Measurements from ENCODE around the gene TIMM29. TPM values are rescaled to one million over a fixed set of nuclear protein-coding genes. Genes with fewer than 3 reads are reported as not detected.

TIMM29 gene
- polyA plus RNA-seq, 3 donors, result 5.2 to 18.7 (median 14.1) TPM

DNA sequence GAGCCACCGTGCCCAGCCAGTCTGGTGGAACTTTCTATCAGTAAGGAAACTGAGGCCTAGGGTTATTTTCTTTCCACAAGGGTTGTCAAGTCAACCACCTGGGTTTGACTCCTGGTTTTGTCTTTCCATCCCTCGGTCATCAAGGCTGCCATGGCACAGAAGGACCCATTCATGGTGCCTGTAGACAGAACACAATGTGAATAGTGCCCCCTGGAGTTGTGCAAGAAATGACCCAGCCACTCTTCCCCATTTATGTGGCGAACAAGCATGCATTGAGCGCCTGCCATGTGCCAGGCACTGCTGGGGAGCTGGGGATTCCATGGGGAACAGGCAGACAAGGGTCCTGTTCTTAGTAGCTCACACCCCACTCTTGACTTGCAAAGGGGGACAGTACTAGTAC, 36.3 kb downstream of the TIMM29 start:
- WGBS (ENCODE audit: insufficient coverage), result 100% methylated on average over 4 of the region's 4 CpGs
- Mint-ChIP-seq H3K4me1 (peaks cover 31% of the 10 kb centered on the region), H3K27me3 (ENCODE audit: low read depth in 3 of 3) (peaks cover 0 to 2% (median 0%) of the 10 kb centered on the region in 3 donors), H3K27ac (peak overlapping the region in 3 of 7 donors; percentile 32 to 58 (median 46)), H3K9me3 (no peaks in the 10 kb centered on the region), H3K36me3 (peaks cover 2 to 9% of the 10 kb centered on the region in 2 donors), H3K4me3 (no peak overlapping the region)
- no peak for DNase-seq
- H3K4me1 ChIP-seq (ENCODE audit: control insufficient read depth in 1 of 2, insufficient read depth in 2 of 2, low read length in 2 of 2), result peaks cover 14 to 29% of the 10 kb centered on the region in 2 donors
- no peaks in the 10 kb centered on the region for H3K9me3 ChIP-seq (replicated peaks in 1 of 2; ENCODE audit: control insufficient read depth in 1 of 2, insufficient read depth in 1 of 2, low read length in 2 of 2)
- no peak overlapping the region for H2AFZ ChIP-seq (ENCODE audit: insufficient read depth, low read depth, low read length, poor library complexity, severe bottlenecking)
- peaks cover 0 to 6% of the 10 kb centered on the region in 2 donors for H3K36me3 ChIP-seq (replicated peaks in 1 of 2; ENCODE audit: control insufficient read depth in 1 of 2, insufficient read depth in 2 of 2, low read length in 2 of 2)
- H3K4me3 ChIP-seq (replicated peaks in 1 of 3; ENCODE audit: low read depth in 2 of 3, low read length in 3 of 3), result no peak overlapping the region
- TF ChIP-seq, protein P1, sequence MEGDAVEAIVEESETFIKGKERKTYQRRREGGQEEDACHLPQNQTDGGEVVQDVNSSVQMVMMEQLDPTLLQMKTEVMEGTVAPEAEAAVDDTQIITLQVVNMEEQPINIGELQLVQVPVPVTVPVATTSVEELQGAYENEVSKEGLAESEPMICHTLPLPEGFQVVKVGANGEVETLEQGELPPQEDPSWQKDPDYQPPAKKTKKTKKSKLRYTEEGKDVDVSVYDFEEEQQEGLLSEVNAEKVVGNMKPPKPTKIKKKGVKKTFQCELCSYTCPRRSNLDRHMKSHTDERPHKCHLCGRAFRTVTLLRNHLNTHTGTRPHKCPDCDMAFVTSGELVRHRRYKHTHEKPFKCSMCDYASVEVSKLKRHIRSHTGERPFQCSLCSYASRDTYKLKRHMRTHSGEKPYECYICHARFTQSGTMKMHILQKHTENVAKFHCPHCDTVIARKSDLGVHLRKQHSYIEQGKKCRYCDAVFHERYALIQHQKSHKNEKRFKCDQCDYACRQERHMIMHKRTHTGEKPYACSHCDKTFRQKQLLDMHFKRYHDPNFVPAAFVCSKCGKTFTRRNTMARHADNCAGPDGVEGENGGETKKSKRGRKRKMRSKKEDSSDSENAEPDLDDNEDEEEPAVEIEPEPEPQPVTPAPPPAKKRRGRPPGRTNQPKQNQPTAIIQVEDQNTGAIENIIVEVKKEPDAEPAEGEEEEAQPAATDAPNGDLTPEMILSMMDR (IDR thresholded peaks at IDR 0.05), result no peak
- intact Hi-C loops (cut with micrococcal nuclease), result no loop called here
- H3K79me2 ChIP-seq (ENCODE audit: insufficient read depth, low read length), result peaks cover 85% of the 10 kb centered on the region
- peaks cover 76% of the 10 kb centered on the region for H4K20me1 ChIP-seq (ENCODE audit: insufficient read depth, low read length)
- no peaks in the 10 kb centered on the region for H3K27me3 ChIP-seq (ENCODE audit: control insufficient read depth in 2 of 2, insufficient read depth in 2 of 2, low read length in 2 of 2)
- no peak overlapping the region for H3K9ac ChIP-seq (ENCODE audit: insufficient read depth, low read length, poor library complexity, severe bottlenecking)
- no peak overlapping the region for H3K4me2 ChIP-seq (replicated peaks; ENCODE audit: extremely low read depth, low read length, poor library complexity, severe bottlenecking)
- peak overlapping the region in 1 of 2 donors; percentile 45 for H3K27ac ChIP-seq (ENCODE audit: low read depth in 1 of 2, low read length in 2 of 2)

DNA sequence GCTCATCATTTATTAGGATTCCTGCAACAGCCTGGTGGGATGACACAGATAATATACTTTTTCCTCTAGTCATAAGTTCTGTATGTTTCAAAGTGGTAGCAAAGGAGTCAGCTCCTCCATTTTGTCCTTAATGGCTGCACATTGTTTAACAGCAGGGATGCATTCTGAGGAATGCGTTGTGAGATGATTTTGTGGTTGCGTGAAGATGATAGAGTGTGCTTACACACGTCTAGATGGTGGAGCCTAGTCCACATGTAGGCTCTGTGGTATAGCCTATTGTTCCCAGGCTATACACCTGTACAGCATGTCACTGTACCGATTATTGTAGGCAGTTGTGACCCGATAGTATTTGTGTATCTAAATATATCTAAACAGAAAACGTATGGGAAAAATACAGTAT, 36.8 kb downstream of the TIMM29 start:
- Histone ChIP-seq H2AFZ (ENCODE audit: insufficient read depth, low read depth, low read length, poor library complexity, severe bottlenecking) (no peak overlapping the region), H3K4me3 (replicated peaks in 1 of 3; ENCODE audit: low read depth in 2 of 3, low read length in 3 of 3) (no peak overlapping the region), H3K4me1 (ENCODE audit: control insufficient read depth in 1 of 2, insufficient read depth in 2 of 2, low read length in 2 of 2) (peaks cover 11 to 24% of the 10 kb centered on the region in 2 donors), H3K9ac (ENCODE audit: insufficient read depth, low read length, poor library complexity, severe bottlenecking) (no peak overlapping the region), H4K20me1 (ENCODE audit: insufficient read depth, low read length) (peaks cover 81% of the 10 kb centered on the region), H3K27ac (ENCODE audit: low read depth in 1 of 2, low read length in 2 of 2) (peak overlapping the region in 1 of 2 donors; percentile 45), H3K27me3 (ENCODE audit: control insufficient read depth in 2 of 2, insufficient read depth in 2 of 2, low read length in 2 of 2) (no peaks in the 10 kb centered on the region), H3K4me2 (replicated peaks; ENCODE audit: extremely low read depth, low read length, poor library complexity, severe bottlenecking) (no peak overlapping the region), H3K9me3 (replicated peaks in 1 of 2; ENCODE audit: control insufficient read depth in 1 of 2, insufficient read depth in 1 of 2, low read length in 2 of 2) (no peaks in the 10 kb centered on the region), H3K79me2 (ENCODE audit: insufficient read depth, low read length) (peaks cover 90% of the 10 kb centered on the region), H3K36me3 (replicated peaks in 1 of 2; ENCODE audit: control insufficient read depth in 1 of 2, insufficient read depth in 2 of 2, low read length in 2 of 2) (peaks cover 0 to 6% of the 10 kb centered on the region in 2 donors)
- TF ChIP-seq, protein P1 (IDR thresholded peaks at IDR 0.05), result no peak
- intact Hi-C loops (cut with micrococcal nuclease), result no loop called here
- Mint-ChIP-seq H3K4me3 (no peak overlapping the region), H3K9me3 (no peaks in the 10 kb centered on the region), H3K27me3 (ENCODE audit: low read depth in 3 of 3) (peaks cover 0 to 2% (median 0%) of the 10 kb centered on the region in 3 donors), H3K27ac (no peak overlapping the region), H3K36me3 (peaks cover 2 to 9% of the 10 kb centered on the region in 2 donors), H3K4me1 (peaks cover 27% of the 10 kb centered on the region)
- WGBS (ENCODE audit: insufficient coverage), result 100% methylated on average over 3 of the region's 6 CpGs
- no peak for DNase-seq

All from CD14-positive monocyte (primary cell).